GM03348 (cell line): Measurements from ENCODE around the gene PYGO2.
"Not testable (repeated sequence)": the region's sequence is repeated elsewhere in the genome, so short reads cannot be mapped to it uniquely, and the experiment has no call there.

Experiments used
- DNase-seq: peaks from one replicate; pipeline ENCODE4 v3.0.0; 2012; ENCODE audit warnings: low spot score

PYGO2 gene

GRCh38 chr1:155000411-155000725, 38.8 kb upstream of the PYGO2 start:
- no peak for DNase-seq

GRCh38 chr1:154999571-155000410, 38.2 kb upstream of the PYGO2 start:
- no peak for DNase-seq

GRCh38 chr1:154998818-154999570, 37.4 kb upstream of the PYGO2 start:
- DNase-seq, result peak; percentile 82

DNA sequence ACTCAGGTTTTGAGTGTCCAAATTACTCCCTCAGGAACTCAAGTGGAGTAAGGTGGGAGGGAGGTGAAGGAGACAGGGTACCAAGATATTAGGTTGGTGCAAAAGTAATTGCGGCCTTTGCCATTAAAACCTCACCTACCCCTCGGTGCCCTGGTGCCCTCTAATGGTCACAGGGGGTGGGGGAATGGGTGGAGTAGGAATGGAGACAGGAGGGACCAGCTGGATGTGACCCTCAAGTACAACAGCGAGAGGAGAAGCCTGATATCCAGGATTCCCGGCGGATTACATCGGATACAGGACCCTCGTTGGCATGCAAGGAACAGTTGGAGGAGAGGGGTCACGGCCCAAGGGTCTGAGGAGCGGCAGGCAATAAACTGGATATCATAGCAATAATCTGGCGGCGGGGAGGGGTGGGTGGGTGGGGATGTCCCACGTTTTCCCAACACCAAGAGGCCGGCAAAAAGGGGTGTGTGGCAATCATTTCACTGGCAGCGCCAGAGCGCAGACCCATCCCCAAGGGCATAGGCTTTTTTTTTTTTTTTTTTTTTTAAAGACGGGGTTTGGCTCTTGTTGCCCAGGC, 36.7 kb upstream of the PYGO2 start:
- DNase-seq, result no peak

DNA sequence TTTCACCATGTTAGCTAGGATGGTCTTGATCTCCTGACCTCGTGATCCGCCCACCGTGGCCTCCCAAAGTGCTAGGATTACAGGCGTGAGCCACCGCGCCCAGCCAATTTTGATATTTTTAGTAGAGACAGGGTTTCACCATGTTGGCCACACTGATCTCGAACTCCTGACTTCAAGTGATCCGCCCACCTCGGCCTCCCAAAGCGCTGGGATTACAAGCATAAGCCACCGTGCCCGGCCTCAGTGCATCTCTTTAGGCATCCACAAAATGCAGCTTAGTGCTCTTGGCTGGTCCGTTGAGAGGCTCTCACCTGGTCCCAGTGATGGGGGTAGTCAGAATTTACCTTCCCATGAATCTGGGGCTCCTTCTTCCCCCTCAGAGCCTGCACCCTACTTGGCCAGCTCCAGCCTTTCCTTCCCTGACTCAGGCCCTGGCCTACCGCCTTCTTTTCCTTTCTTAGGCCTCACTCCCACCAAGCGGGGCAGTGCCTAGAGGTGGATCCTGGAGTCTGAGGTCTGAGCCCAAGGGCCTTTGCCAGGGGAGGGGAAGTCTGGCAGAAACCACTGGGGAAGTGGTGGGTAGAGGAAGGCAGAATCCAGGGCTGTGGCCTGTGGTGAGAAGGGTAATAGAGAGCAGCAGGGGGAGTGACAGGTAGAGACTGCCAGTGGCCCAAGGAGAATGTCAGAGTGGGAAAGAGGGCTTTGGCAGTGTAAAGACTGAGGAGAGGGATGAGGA, 35.6 kb upstream of the PYGO2 start:
- DNase-seq, result no peak

GRCh38 chr1:154995301-154995983, 33.9 kb upstream of the PYGO2 start:
- peak; percentile 84 for DNase-seq

GRCh38 chr1:154994591-154994990, 33.0 kb upstream of the PYGO2 start:
- no peak for DNase-seq

DNA sequence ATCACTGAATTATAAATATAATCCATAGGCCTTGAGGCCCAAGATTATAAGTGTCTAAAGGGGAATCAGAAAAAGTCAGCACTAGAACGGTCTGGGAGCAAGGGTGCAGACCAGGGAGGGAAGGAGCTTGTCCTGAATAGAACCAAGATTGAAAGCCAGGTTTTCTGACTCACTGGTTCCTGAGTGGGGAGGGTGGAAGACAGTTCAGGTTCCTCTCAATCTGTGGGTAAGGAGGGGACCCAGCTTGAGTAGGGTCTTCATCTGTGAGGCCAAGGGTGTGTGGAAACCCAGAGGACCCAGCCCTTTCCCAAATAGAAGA, 32.6 kb upstream of the PYGO2 start:
- no peak for DNase-seq

DNA sequence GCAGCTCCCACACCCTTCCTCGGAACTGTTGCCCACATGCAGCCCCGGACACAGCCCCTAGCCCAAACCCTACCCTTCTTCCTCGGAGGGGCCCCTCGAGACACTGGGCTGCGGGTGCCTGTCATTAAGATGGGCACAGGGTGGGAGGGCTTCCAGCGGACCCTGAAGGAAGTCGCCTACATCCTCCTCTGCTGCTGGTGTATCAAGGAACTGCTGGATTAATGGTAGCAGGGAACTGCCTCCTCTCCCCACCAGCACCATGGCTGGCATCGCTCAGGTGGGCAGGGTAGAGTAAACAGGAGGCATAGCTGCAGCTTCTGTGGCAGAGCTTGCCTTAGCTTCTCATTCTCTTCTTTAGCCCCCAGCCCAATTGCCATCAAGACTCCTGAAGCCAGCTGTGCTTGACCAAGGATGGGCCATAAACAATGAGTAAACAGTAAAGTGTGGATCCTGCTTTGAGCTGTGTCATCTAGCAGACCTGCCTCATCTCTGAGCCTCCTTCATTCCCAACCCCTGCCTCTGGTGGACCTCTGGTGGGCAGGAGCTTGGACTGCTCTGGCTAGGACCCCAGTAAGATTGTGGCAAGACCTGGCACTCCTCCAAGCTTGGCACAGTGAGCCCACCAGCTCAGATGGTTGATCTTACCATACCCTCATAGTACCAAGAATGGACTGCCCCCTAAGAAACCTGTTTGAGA, 32.1 kb upstream of the PYGO2 start, which contains the start of gene LENEP:
Gene LENEP (plus strand): TSS at position 15 of the 697 bp plus-strand sequence. CDS start 22 bp downstream, at position 37.
- DNase-seq, result no peak

GRCh38 chr1:154992721-154993571, 31.4 kb upstream of the PYGO2 start:
- no peak for DNase-seq

DNA sequence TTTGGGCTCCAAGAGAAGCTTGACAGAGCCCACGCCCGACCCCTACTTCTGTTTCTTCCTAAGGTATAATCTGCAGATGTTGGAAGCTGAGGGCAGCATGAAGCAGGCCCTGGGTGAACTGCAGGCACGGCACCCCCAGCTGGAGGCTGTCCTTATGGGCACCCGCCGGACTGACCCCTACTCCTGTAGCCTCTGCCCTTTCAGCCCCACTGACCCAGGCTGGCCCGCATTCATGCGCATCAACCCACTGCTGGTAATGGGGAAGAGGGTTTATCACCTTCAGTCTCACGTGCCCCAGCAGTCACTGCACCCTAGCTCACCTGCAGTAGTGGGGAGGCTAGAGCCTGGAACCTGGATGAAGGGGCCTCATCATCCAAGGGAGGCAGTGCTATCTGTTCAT, 28.7 kb upstream of the PYGO2 start:
- DNase-seq, result no peak

DNA sequence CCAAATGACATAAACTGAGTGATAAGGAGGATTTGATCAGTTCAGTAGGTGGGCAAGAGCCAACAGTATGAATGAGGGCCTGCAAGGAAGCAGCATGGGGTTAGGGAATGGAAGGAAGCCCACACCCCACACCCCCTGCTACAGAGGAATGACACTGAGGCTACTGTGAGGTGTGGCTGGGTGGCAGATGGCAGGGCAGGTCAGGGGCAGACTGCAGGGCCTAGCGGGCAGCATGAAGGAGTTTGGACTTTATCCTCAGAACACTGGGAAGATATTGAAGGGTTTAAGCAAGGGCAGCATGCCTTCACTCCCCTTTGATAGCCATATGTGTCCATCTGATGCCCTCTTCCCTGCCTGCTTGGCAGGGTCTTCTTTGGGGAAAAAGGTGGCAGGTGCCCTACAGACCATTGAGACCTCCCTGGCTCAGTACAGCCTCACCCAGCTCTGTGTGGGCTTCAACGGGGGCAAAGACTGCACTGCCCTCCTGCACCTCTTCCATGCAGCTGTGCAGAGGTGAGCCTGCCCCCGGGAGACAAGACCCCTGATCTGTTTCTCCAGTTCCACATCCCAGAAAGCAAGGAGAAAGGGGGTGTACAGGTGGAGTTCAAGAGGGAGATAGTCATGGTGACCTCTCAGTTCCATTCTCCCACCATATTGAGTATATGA, 27.7 kb upstream of the PYGO2 start:
- no peak for DNase-seq

DNA sequence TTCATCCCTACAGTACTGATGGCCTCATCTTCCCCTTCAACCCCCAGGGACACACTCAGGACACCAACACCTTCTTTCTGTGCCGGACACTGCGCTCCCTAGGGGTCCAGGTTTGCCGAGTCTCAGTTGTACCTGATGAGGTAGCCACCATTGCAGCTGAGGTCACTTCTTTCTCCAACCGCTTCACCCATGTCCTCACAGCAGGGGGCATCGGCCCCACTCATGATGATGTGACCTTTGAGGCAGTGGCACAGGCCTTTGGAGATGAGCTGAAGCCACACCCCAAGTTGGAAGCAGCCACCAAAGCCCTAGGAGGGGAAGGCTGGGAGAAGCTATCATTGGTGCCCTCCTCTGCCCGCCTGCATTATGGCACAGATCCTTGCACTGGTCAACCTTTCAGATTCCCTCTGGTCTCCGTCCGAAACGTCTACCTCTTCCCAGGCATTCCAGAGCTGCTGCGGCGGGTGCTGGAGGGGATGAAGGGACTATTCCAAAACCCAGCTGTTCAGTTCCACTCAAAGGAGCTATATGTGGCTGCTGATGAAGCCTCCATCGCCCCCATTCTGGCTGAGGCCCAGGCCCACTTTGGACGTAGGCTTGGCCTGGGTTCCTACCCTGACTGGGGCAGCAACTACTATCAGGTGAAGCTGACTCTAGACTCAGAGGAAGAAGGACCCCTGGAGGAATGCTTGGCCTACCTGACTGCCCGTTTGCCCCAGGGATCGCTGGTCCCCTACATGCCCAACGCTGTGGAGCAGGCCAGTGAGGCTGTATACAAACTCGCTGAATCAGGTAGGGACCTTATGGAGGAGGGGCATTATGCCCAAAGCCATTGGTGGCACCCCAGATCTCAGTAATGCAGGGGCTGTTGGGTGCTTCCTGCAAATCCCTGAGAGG, 26.7 kb upstream of the PYGO2 start:
- no peak for DNase-seq

- no peak for DNase-seq
Measured at GRCh38 chr1:154987326-154987725, 25.7 kb upstream of the PYGO2 start.

DNA sequence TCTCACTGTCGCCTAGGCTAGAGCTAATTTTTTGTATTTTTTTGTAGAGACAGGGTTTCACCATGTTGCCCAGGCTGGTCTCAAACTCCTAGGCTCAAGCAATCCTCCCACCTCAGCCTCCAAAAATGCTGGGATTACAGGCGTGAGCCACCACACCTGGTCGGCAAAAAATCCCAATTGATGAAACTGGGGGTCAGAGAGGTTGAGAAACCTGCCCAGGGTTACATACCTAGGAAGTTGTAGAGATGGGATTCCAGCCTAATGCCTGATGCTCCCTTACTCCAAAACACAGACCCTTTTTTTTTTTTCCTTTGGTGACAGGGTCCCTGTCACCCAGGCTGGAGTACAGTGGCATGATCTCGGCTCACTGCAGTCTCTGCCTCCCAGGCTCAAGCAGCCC, 25.2 kb upstream of the PYGO2 start:
- not testable (repeated sequence) for DNase-seq

DNA sequence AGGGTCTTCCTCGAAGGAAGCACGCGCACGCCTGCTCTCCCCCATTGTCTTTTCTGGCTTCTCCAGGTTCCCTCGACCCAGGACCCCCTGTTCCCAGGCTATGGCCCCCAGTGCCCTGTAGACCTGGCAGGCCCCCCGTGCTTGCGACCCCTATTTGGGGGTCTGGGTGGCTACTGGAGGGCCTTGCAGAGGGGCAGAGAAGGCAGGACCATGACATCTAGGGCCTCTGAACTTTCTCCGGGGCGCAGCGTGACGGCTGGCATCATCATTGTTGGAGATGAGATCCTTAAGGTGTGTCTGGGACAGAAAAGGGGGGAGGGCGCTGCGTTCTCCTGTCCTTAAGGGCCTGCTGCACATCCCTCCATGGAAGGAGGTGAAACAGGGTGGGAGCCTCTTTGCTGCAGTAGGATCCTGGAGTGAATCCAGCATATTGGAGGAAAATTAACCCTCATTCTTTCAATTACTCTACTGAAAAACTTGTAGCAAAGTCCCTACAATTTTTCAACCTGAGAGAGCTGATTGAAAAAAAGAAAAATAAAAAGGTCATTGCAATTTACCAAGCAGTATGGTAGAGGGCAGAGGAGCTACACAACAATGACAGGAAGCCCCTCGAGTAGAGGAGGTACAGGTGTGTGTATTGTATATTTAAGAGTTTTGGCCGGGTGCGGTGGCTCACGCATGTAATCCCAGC, 22.3 kb upstream of the PYGO2 start:
- no peak for DNase-seq

- peak; percentile 97 for DNase-seq
Measured at GRCh38 chr1:154982897-154983648, 21.5 kb upstream of the PYGO2 start, which contains the start of gene FLAD1. Gene FLAD1 (plus strand): TSS chr1:154983344. CDS start chr1:154983695, 351 bp downstream.
